BJ (cell line): Measurements from ENCODE around the gene TMEM200C. TPM values are rescaled to one million over a fixed set of nuclear protein-coding genes. Genes with fewer than 3 reads are reported as not detected.

Experiments used
- CTCF ChIA-PET: fragments of 350-600 bp; formaldehyde crosslinking; extraction: SDS; loops from one replicate; lab custom pipeline; 2021; ENCODE audit warnings: antibody characterized with exemption, inconsistent platforms; lab: Yijun Ruan, JAX
- POLR2A ChIA-PET: fragments of 300-600 bp; sonication (Branson Sonifier 250); formaldehyde crosslinking; extraction: SDS; loops from one replicate; lab custom pipeline; 2021; ENCODE audit warnings: antibody characterized with exemption; lab: Charles Lee
- DNase-seq: peaks from one replicate; pipeline ENCODE4 v3.0.0-alpha.2; 2011; ENCODE audit warnings: low read depth
- H3K27me3 ChIP-seq: 2 replicates; pipeline ENCODE4 v1.6.0; 2011; ENCODE audit warnings: low read length; ENCODE audit not compliant: control insufficient read depth, insufficient read depth
- H3K36me3 ChIP-seq: 2 replicates; pipeline ENCODE4 v1.5.1; 2011; ENCODE audit warnings: low read length; ENCODE audit not compliant: control insufficient read depth, insufficient read depth
- H3K4me3 ChIP-seq: 2 replicates; pipeline ENCODE4 v1.5.1; 2011; ENCODE audit warnings: low read depth, mild to moderate bottlenecking, control low read depth, low read length
- CTCF ChIP-seq: IDR thresholded peaks from 2 replicates; pipeline ENCODE4 v1.5.1; 2011; ENCODE audit warnings: low read depth, mild to moderate bottlenecking, control low read depth, inconsistent platforms, low read length, moderate library complexity; ENCODE audit not compliant: insufficient read depth
- polyA plus RNA-seq: library from polyadenylated mRNA; depleted of rRNA; stranded (reverse); fragments of >200 nt; gene quantifications from 2 replicates; pipeline ENCODE4 v1.2.3, GENCODE V29; 2011

The TMEM200C gene
- polyA plus RNA-seq, 1 experiment, result not detected

GRCh38 chr18:5914951-5915350 lies 19.6 kb upstream of the TMEM200C start:
- CTCF ChIA-PET, result interaction anchor here (1.0 kb wide), 1 partner anchor 12 kb away, joined by 6 read pairs; no protein-coding TSS in a partner anchor
- DNase-seq, result no peak
- no peak for TF ChIP-seq CTCF

DNA sequence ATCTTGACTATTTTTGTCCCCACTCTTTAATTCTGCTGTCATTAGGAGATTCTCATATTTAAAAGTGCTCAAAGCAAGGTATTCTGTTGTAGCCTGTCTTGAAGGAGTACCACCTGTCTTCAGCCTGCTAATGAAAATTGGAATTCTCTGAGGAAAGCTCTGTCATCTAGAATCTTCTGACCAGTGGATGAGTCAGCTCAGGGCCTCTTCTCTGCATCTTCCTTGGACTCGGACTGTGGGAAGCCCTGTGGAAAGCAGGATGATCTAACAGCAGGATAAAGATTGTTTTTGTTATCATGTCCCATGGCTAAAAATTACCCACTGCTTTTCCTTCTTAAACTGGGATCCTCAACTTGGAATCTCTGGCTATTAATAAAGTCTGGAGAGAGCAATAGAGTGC lies 18.7 kb upstream of the TMEM200C start:
- DNase-seq, result no peak
- CTCF ChIA-PET, result no interaction called here
- Histone ChIP-seq H3K27me3 (no peaks in the 10 kb centered on the region; the same call in 1 of the 2 replicates), H3K4me3 (no peak overlapping the region), H3K36me3 (no peaks in the 10 kb centered on the region)
- POLR2A ChIA-PET, result no interaction called here
- no peak for TF ChIP-seq CTCF

More at GRCh38 chr18:5914951-5915350, 19.6 kb upstream of the TMEM200C start:
- H3K4me3 ChIP-seq, result no peak overlapping the region
- POLR2A ChIA-PET, result no interaction called here
- H3K27me3 ChIP-seq, result no peaks in the 10 kb centered on the region; the same call in 1 of the 2 replicates
- H3K36me3 ChIP-seq, result no peaks in the 10 kb centered on the region

- Histone ChIP-seq H3K36me3 (no peaks in the 10 kb centered on the region), H3K27me3 (no peaks in the 10 kb centered on the region; the same call in 1 of the 2 replicates), H3K4me3 (no peak overlapping the region)
- no peak for TF ChIP-seq CTCF
- CTCF ChIA-PET, result no interaction called here
- POLR2A ChIA-PET, result no interaction called here
- no peak for DNase-seq
These were observed 17.2 kb upstream of the TMEM200C start for GRCh38 chr18:5912566-5912965.

GRCh38 chr18:5909125-5909524 lies 13.8 kb upstream of the TMEM200C start:
- no peaks in the 10 kb centered on the region for H3K36me3 ChIP-seq
- no peak overlapping the region for H3K4me3 ChIP-seq
- POLR2A ChIA-PET, result no interaction called here
- no peak for DNase-seq
- no peaks in the 10 kb centered on the region; the same call in 1 of the 2 replicates for H3K27me3 ChIP-seq
- CTCF ChIA-PET, result interaction anchor here (1.5 kb wide), 1 partner anchor 9 kb away, joined by 3 read pairs; no protein-coding TSS in a partner anchor
- TF ChIP-seq CTCF, result no peak

- Histone ChIP-seq H3K4me3 (no peak overlapping the region), H3K36me3 (no peaks in the 10 kb centered on the region), H3K27me3 (peaks cover under 1% of the 10 kb centered on the region; the same call in 1 of the 2 replicates)
- no peak for TF ChIP-seq CTCF
- DNase-seq, result no peak
- ChIA-PET POLR2A (no interaction called here), CTCF (no interaction called here)
These were observed 8.1 kb upstream of the TMEM200C start for GRCh38 chr18:5903386-5903785.
